B cell (primary cell): ENCODE results near the gene PARN.

Experiments
- CTCF ChIP-seq: fragments of 200-600 bp; IDR thresholded peaks from one replicate; pipeline ENCODE4 v1.8.0; 2022; ENCODE audit warnings: antibody characterized with exemption, mild to moderate bottlenecking
- EZH2 ChIP-seq: IDR thresholded peaks from 2 replicates; pipeline ENCODE4 v1.6.1; 2012; ENCODE audit warnings: borderline replicate concordance, low read depth, mild to moderate bottlenecking, moderate library complexity, low read length; ENCODE audit not compliant: insufficient read depth, poor library complexity, severe bottlenecking

- TF ChIP-seq CTCF (no peak), EZH2 (no peak)
Measured at GRCh38 chr16:14486520-14487303, 143.3 kb downstream of the PARN start.
